GM18867 (cell line): ENCODE measurements around the gene NT5C2.
A peak's percentile ranks its signal among the peaks of the same experiment; 100 is the strongest.
"Not testable (repeated sequence)": the region's sequence is repeated elsewhere in the genome, so short reads cannot be mapped to it uniquely, and the experiment has no call there.

Source experiments
- ATAC-seq: cut with Tn5 transposase; IDR thresholded peaks from one replicate; pipeline ENCODE4 v1.9.1; 2021; ENCODE audit warnings: mild to moderate bottlenecking, moderate library complexity; ENCODE audit not compliant: unreplicated experiment

NT5C2 gene

GRCh38 chr10:103095005-103095404 lies 98.1 kb downstream of the NT5C2 start:
- ATAC-seq, result no peak

DNA sequence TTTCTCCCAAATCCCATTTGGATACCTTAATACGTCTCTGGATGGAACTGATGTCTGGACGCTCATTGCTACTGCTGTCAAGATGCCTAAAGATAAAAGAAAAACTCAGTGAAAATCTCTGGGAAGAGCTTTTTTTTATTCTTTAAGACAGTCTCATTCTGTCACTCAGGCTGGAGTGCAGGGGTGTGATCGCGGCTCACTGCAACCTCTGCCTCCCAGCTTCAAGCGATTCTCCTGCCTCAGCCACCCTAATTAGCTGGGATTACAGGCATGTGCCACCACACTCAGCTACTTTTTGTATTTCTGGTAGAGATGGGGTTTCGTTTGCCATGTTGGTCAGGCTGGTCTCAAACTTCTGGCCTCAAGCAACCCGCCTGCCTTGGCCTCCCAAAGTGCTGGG lies 102.2 kb downstream of the NT5C2 start:
- ATAC-seq, result no peak

- no peak for ATAC-seq
Measured at GRCh38 chr10:103089493-103089892, 103.6 kb downstream of the NT5C2 start.

DNA sequence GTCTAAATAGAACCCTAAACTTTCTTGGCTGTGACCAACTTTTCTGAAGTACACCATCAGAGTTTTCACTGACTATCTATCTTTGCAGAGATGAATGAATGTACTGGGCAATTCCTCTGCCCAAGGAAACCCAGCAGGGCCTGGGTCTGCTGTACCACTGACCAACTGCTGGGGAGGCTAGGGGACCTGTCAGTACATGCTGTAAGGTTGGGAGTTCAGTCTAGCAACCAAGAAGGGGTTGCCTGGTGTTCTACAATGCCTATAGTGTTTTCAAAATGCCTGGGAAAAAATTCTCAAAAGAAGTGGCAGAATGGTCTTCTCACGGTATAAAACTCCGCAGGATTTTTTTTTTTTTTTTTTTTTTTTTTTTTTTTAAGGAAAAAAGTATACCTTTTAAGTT lies 106.3 kb downstream of the NT5C2 start:
- ATAC-seq, result no peak

GRCh38 chr10:103086261-103086660 lies 106.8 kb downstream of the NT5C2 start:
- no peak for ATAC-seq

- no peak for ATAC-seq
Measured at GRCh38 chr10:103083977-103084320, 109.1 kb downstream of the NT5C2 start.

DNA sequence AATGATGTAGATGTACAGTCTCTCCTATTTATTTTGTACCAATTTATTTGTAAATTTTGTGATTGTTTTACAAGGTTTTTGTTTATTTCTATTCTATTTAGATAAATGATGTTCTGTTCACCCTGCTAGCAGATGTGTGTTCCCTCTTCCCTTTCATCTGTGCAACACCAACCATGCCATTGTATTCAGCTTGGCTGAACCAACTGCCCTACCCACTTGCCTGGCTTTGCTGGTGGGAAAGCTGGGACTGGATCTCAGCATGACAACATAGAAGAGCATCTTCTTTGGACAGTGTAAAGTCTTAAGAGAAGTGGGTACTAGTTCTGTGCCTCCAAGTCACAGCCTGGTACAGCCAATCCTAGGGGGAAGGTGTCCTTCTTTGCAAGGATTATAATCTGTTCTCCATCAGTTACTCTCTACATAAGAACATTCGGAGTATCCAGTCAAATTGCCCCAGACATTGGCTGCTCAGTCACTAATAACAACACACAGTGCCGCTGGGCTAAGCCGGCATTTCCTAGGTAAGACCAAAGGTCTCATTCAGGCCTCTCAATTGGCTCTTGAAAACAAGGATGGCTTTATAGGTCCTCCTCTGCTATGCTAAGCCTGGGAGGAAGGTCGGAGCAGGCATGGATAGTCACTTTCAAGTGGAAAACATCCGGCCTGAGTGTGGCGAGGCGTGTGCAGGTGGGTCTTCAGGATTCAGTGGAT lies 109.7 kb downstream of the NT5C2 start:
- ATAC-seq, result no peak

GRCh38 chr10:103082683-103083082 lies 110.4 kb downstream of the NT5C2 start:
- ATAC-seq, result no peak

DNA sequence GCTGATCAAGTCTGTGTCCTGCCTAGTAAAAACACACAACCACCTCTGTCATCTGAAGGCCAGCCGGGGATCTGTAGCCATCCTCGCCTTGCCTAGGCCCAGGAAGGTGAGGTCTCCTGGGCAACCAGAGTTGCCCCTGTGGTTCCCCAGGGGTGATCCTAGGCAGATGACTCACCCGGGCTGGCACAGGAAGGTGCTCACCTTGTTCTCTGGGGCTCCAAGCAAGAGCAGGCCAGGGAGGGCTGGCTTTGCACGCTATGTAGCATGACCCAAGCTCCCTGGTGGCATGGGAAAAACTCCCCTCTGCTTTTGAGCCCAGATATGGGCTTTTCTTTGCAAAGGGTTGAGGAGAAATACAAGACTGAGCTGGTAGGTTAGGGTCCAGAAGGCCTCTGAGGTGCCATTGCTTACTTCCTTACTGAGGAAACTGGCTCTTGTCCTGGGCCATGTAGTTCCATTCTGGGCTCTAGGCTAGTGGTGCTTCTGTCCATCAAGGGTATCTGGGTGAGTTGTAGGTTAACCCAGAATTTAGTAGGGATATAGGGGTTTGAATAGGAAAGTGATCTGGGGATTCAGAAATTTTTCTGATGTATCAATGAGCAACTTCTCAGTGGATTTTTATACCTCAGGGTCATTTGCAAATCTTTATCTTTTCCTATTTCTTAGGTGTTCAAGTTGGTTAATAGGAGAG lies 112.0 kb downstream of the NT5C2 start:
- no peak for ATAC-seq

GRCh38 chr10:103079946-103080345 lies 113.1 kb downstream of the NT5C2 start:
- ATAC-seq, result no peak

DNA sequence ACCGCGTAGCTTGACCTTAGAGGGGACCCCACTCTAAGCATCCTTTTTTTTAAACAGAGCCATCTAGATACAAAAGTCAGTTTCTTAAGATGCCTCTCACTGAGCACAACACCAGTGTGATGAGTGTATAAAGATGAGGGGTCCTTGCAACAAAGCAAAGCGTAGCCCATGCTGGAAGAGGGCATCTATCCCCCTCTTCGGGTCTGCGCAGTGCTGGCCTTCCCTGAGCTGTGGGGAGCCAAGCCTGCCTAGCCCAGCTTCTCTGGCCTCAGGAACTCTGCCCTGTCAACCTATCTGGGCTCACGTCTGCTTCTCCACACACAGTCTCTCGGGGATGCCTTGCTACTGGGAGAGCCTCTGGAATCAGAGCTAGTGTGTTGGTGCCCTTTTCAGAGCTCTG lies 114.0 kb downstream of the NT5C2 start:
- ATAC-seq, result no peak

- no peak for ATAC-seq
Measured at GRCh38 chr10:103078676-103079075, 114.4 kb downstream of the NT5C2 start.

GRCh38 chr10:103078309-103078615 lies 114.8 kb downstream of the NT5C2 start:
- no peak for ATAC-seq

- no peak for ATAC-seq
Measured at GRCh38 chr10:103077491-103078308, 115.4 kb downstream of the NT5C2 start.

DNA sequence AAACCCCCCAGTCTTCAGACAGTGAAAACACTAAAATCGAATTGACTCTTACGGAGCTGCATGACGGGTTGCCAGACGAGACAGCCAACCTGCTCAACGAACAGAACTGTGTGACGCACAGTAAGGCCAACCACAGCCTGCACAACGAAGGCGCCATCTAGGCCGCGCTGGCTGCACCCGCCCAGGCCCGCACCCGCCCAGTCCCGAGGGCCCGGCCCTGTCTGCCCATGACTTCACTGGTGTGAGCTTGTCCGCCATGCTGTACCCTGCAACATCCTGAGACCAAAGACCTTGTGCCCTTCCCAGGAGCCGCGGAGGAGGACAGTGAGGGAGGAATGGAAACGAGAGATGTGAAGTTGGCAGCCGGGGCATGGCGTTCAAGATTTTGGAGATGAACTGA lies 116.1 kb downstream of the NT5C2 start:
- ATAC-seq, result no peak

- ATAC-seq, result no peak
Measured at GRCh38 chr10:103072891-103073290, 120.2 kb downstream of the NT5C2 start.

DNA sequence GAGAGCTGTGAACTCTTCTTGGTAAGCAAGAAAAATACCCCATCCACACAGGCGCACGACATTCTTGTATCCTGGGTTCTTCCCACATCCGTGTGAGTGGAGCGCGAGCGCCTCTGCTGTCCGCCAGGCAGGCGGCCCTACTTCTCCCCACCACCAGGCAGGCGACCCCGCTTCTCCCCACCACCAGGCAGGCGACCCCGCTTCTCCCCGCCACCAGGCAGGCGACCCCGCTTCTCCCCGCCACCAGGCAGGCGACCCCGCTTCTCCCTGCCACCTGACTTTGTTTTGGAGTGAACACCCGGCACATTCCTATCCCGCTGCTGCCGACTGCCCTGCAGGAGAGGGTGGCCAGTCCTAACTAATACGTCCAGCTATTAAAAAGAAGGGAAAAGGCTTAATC lies 120.8 kb downstream of the NT5C2 start:
- ATAC-seq, result no peak

DNA sequence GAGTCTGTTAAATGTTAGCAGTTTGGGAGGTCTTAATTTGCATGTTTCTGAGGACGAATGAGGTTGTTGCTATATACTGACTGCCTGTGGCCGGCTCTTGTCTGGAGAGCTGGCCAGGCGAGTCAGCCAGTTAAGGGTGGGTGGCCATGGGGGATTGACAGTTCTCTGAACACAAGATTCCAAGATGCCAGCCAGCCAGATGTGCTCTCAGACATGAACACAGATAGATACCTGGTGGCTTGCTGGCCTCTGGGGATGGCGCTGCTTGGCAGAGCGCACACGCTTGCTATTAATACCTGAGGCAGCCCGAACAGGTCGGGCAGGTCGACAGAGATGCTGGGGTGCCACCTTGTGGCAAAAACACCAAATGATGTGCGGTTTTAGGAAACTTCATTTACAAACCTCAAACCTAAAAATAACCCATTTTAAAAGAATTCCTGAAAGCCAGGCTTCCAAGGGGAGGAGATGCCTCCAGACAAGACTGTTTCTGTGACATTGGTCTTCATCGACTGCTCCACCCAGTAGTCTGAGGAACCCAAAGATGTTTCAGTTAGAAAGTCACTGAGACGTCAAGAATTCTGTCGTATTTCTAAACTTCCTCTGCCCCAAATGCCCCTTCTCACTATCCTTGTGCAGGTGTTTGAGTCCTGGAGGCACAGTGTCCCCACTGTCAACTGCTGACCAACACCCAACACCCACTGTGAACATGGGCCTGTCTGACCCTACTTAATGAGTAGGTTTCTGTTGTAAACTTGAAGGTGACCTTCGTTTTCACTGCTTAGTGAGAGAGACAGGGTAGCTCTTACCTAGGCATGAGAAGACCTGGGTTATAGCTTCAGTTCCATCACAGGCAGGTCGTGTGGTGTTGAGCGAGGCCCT lies 123.4 kb downstream of the NT5C2 start:
- ATAC-seq, result peak; percentile 59

DNA sequence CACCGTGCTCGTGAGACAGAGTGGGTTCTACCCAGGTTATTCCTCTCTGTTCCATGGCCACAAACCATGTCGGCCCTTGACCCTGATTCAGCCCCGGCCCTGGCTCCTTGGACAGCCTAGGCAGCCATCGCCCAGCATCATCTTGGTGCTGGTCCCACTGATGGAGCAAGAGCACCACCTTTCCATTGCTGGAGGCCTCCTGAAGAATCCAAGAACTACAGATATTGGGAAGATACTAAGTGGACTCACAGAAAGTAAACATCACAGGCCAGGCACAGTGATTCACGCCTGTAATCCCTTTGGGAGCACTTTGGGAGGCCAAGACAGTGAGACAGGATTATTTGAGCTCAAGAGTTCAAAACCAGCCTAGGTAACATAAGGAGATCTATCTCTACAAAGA lies 125.1 kb downstream of the NT5C2 start:
- ATAC-seq, result no peak

- no peak for ATAC-seq
Measured at GRCh38 chr10:103067484-103067883, 125.6 kb downstream of the NT5C2 start.

DNA sequence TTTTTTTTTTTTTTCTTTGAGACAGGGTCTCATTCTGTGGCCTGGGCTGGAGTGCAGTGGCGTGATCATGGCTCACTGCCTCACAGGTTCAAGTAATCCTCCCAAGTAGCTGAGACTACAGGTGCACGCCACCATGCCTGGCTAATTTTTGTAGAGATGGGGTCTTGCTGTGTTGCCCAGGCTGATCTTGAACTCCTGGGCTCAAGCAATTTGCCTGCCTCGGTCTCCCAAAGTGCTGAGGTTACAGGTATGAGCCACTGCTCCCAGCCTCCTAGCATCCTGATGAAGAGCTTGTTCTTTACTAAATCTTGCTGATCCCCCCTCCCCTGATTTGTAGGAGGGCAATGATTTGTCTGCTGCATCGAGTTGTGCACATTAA lies 126.0 kb downstream of the NT5C2 start:
- ATAC-seq, result not testable (repeated sequence)
